DND-41 (cell line): ENCODE data around the gene TIRAP.

Source experiments
- ATAC-seq: fragments of 200-7000 bp; cut with Tn5 transposase; 3 replicates; pipeline ENCODE4 v1.9.1; 2021; ENCODE audit warnings: low read depth; ENCODE audit not compliant: insufficient read depth
- DNase-seq: peaks from one replicate; pipeline ENCODE4 v3.0.0-alpha.2; 2020
- H2AFZ ChIP-seq: 2 replicates; pipeline ENCODE4 v1.6.0; 2012; ENCODE audit warnings: low read depth, low read length
- H3K27ac ChIP-seq: 2 replicates; pipeline ENCODE4 v1.5.1; 2012; ENCODE audit warnings: low read length, inconsistent platforms
- H3K27me3 ChIP-seq: fragments of 200-600 bp; sonication (generic); 2 replicates; pipeline ENCODE4 v1.6.0; 2012; ENCODE audit warnings: low read length, mild to moderate bottlenecking, inconsistent platforms; ENCODE audit not compliant: insufficient read depth, poor library complexity
- H3K36me3 ChIP-seq: 2 replicates; pipeline ENCODE4 v1.5.1; 2012; ENCODE audit warnings: low read length, inconsistent platforms; ENCODE audit not compliant: insufficient read depth
- H3K4me1 ChIP-seq: 2 replicates; pipeline ENCODE4 v1.5.1; 2012; ENCODE audit warnings: mild to moderate bottlenecking, low read length; ENCODE audit not compliant: insufficient read depth
- H3K4me2 ChIP-seq: 2 replicates; pipeline ENCODE4 v1.6.0; 2012; ENCODE audit warnings: mild to moderate bottlenecking, moderate library complexity, low read length, inconsistent platforms; ENCODE audit not compliant: insufficient read depth
- H3K4me3 ChIP-seq, 2 experiments: fragments of 200-600 bp in 1 of 2; shearing (Covaris generic) in 1 of 2; 2 replicates each; pipeline ENCODE4 v1.5.1; 2012 to 2016; ENCODE audit warnings: inconsistent platforms in 2 of 2, low read length in 2 of 2, mild to moderate bottlenecking in 2 of 2, low read depth in 1 of 2, moderate library complexity in 1 of 2
- H3K79me2 ChIP-seq: 2 replicates; pipeline ENCODE4 v1.6.0; 2012; ENCODE audit warnings: low read length, inconsistent platforms; ENCODE audit not compliant: insufficient read depth
- H3K9ac ChIP-seq: 2 replicates; pipeline ENCODE4 v1.6.0; 2012; ENCODE audit warnings: low read depth, mild to moderate bottlenecking, inconsistent platforms, low read length, moderate library complexity
- H3K9me3 ChIP-seq: 2 replicates; pipeline ENCODE4 v1.5.1; 2012; ENCODE audit warnings: low read length, moderate library complexity, mild to moderate bottlenecking, inconsistent platforms; ENCODE audit not compliant: insufficient read depth, severe bottlenecking
- H4K20me1 ChIP-seq: 2 replicates; pipeline ENCODE4 v1.6.0; 2012; ENCODE audit warnings: low read length; ENCODE audit not compliant: insufficient read depth
- EZH2 ChIP-seq: IDR thresholded peaks from 3 replicates; pipeline ENCODE4 v1.6.1; 2012; ENCODE audit warnings: borderline replicate concordance, low read depth, mild to moderate bottlenecking, moderate library complexity, low read length, inconsistent platforms; ENCODE audit not compliant: severe bottlenecking
- TF ChIP-seq, protein P1 (sequence below): IDR thresholded peaks from 2 replicates; pipeline ENCODE4 v1.5.1; 2012; ENCODE audit warnings: borderline replicate concordance, low read length, moderate library complexity, mild to moderate bottlenecking; ENCODE audit not compliant: poor library complexity, severe bottlenecking; ENCODE audit errors: extremely low read depth

TIRAP gene, protein sequence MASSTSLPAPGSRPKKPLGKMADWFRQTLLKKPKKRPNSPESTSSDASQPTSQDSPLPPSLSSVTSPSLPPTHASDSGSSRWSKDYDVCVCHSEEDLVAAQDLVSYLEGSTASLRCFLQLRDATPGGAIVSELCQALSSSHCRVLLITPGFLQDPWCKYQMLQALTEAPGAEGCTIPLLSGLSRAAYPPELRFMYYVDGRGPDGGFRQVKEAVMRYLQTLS

DNA sequence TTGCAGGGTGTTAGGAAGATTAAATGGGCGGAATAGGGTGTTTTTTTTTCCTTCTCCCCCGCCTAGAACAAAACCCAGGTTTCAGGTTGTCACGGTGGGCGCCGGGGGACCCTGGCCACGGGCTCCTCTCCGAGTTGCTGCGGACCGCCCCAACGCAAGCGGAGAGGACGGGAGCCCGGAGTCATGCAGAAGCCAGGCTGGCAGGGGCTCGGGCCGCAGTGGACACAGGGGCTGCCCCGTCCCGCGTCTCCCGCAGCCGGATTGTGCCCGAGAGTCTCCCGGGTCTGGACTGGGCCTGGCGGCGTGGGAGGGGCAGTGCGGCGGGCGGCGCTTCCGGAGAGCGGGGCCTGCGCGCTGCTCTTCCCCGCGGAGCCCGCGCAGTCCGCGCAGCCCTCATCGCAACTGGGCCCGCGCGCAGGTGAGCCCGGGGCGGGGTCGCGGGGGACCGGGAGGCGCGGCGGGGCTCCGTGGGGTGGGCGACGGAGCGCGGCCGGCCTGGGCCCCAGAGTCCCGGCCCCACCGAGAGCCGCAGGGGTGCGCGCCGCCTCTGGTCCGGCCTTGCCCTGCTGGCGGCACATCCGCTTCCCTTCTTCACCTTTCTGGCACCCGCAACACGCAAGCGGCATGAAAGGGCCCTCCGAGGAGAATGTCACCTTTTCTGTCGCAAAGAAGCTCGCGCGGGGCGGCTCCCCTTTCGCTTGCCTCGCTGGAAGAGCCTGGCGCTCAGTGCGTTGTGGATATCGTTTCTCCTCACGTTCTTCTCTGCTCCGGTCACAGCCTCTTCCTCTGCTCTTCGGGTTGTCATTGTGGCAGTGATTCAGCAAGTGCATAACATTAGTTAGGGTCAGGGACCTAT, at the start of gene TIRAP:
TSS of gene TIRAP (plus strand) at position 358 of the 856 bp plus-strand sequence. CDS start 7,802 bp downstream, outside the sequence.
- H3K4me1 ChIP-seq, result peaks cover 25% of the 10 kb centered on the region
- TF ChIP-seq, protein P1, sequence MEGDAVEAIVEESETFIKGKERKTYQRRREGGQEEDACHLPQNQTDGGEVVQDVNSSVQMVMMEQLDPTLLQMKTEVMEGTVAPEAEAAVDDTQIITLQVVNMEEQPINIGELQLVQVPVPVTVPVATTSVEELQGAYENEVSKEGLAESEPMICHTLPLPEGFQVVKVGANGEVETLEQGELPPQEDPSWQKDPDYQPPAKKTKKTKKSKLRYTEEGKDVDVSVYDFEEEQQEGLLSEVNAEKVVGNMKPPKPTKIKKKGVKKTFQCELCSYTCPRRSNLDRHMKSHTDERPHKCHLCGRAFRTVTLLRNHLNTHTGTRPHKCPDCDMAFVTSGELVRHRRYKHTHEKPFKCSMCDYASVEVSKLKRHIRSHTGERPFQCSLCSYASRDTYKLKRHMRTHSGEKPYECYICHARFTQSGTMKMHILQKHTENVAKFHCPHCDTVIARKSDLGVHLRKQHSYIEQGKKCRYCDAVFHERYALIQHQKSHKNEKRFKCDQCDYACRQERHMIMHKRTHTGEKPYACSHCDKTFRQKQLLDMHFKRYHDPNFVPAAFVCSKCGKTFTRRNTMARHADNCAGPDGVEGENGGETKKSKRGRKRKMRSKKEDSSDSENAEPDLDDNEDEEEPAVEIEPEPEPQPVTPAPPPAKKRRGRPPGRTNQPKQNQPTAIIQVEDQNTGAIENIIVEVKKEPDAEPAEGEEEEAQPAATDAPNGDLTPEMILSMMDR, result no peak
- TF ChIP-seq EZH2, result no peak
- peak; percentile 76 for ATAC-seq
- H3K4me3 ChIP-seq, result peak within 1 kb of the TSS; percentile 18 to 65; a peak in 3 of 4 replicates
- peaks cover 2% of the 10 kb centered on the region; the same call in 1 of the 2 replicates for H3K79me2 ChIP-seq
- H3K4me2 ChIP-seq, result peak within 1 kb of the TSS; percentile 75
- H3K9me3 ChIP-seq, result no peaks in the 10 kb centered on the region
- H4K20me1 ChIP-seq, result no peaks in the 10 kb centered on the region
- H2AFZ ChIP-seq, result peak within 1 kb of the TSS; percentile 76
- H3K36me3 ChIP-seq, result no peaks in the 10 kb centered on the region
- H3K9ac ChIP-seq, result peak within 1 kb of the TSS; percentile 66
- peak within 1 kb of the TSS; percentile 59 for H3K27ac ChIP-seq
- DNase-seq, result peak; percentile 48
- H3K27me3 ChIP-seq, result peaks cover 5% of the 10 kb centered on the region

DNA sequence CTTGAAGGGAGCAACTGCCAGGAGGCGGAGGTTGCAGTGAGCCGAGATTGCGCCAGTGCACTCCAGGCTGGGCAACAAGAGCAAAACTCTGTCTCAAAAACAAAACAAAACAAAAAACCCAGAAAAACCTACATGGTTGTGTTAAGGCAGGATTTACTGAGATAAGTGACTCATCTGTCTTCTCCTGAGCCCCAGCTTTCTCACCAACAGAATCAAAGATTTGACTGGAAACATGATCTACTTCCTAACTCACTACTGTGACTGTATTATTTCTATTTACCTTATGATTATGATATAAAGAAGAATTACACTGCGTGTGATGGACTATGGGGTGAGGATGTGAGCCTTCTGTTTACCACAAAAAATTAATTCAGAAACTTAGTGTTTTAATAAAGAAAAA, 49.5 kb upstream of the TIRAP start:
- DNase-seq, result no peak
- H3K4me3 ChIP-seq, result no peak overlapping the region
- H3K4me2 ChIP-seq, result no peak overlapping the region
- H3K27ac ChIP-seq, result no peak overlapping the region
- H3K27me3 ChIP-seq, result no peaks in the 10 kb centered on the region
- H3K4me1 ChIP-seq, result 0 out of 2 replicates have a peak, but pooled peaks cover 3% of the 10 kb centered on the region
- peaks cover 16% of the 10 kb centered on the region; the same call in 1 of the 2 replicates for H3K36me3 ChIP-seq
- TF ChIP-seq EZH2, result no peak
- TF ChIP-seq, protein P1, result no peak
- ATAC-seq, result no peak
- no peaks in the 10 kb centered on the region for H4K20me1 ChIP-seq
- H3K9me3 ChIP-seq, result no peaks in the 10 kb centered on the region
- H3K79me2 ChIP-seq, result peaks cover 3% of the 10 kb centered on the region; the same call in 1 of the 2 replicates
- no peak overlapping the region for H3K9ac ChIP-seq
- no peak overlapping the region for H2AFZ ChIP-seq

DNA sequence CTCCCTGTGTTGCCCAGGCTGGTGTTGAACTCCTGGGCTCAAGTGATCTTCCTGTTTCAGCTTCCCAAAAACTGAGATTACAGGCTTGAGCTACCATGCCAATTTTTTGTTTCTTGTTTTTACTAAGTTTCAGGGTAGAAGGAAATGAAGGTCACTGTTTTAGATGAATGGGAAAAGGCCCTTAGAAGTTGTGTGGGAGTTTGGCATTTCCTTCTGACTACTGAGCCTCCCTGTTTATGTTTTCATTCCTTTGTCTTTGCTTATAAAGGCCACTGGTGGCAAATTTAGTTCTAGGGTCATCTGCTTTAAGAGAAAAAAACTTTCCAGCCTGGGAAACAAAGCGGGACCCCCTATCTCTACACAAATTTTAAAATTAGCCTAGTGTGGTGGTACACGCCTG, 36.3 kb upstream of the TIRAP start:
- Histone ChIP-seq H3K9me3 (no peaks in the 10 kb centered on the region), H3K4me1 (no peaks in the 10 kb centered on the region), H3K27me3 (no peaks in the 10 kb centered on the region), H3K36me3 (peaks cover 51% of the 10 kb centered on the region), H3K4me2 (no peak overlapping the region), H3K27ac (no peak overlapping the region), H3K4me3 (no peak overlapping the region), H4K20me1 (no peaks in the 10 kb centered on the region), H3K79me2 (no peaks in the 10 kb centered on the region), H3K9ac (no peak overlapping the region), H2AFZ (no peak overlapping the region)
- DNase-seq, result no peak
- no peak for ATAC-seq
- TF ChIP-seq, protein P1, result no peak
- no peak for TF ChIP-seq EZH2
